ENCODE results near the gene MARK2. TPM values are rescaled to one million over a fixed set of nuclear protein-coding genes. Genes with fewer than 3 reads are reported as not detected.

Gene MARK2
- total and polyA plus RNA-seq, 4 donors: 12.2 to 32.5 (median 23.9) TPM

GRCh38 chr11:63838150-63838677 lies 696 bp upstream of the MARK2 start:
- Histone ChIP-seq H3K4me3 (ENCODE audit: low read depth, low read length) (peak overlapping the region; percentile 22), H3K36me3 (ENCODE audit: control insufficient read depth, insufficient read depth, low read length) (peaks cover 3% of the 10 kb centered on the region), H3K4me1 (ENCODE audit: control insufficient read depth, insufficient read depth, low read length) (peaks cover 36% of the 10 kb centered on the region), H3K27me3 (ENCODE audit: control insufficient read depth, insufficient read depth, low read length) (no peaks in the 10 kb centered on the region), H3K27ac (ENCODE audit: low read depth, low read length) (peak overlapping the region; percentile 49), H3K9me3 (ENCODE audit: control insufficient read depth, insufficient read depth, low read length) (no peaks in the 10 kb centered on the region)
- 40% methylated on average over 18 of the region's 18 CpGs for WGBS (ENCODE audit: insufficient coverage)
- no peak for DNase-seq (ENCODE audit: low read depth in 4 of 6, low spot score in 6 of 6)

GRCh38 chr11:63839508-63840355 lies 822 bp downstream of the MARK2 start:
- under 1% methylated on average over 39 of the region's 40 CpGs for WGBS (ENCODE audit: insufficient coverage)
- Histone ChIP-seq H3K27me3 (ENCODE audit: control insufficient read depth, insufficient read depth, low read length) (no peaks in the 10 kb centered on the region), H3K36me3 (ENCODE audit: control insufficient read depth, insufficient read depth, low read length) (peaks cover 8% of the 10 kb centered on the region), H3K27ac (ENCODE audit: low read depth, low read length) (peak overlapping the region; percentile 2), H3K4me3 (ENCODE audit: low read depth, low read length) (peak overlapping the region; percentile 80), H3K9me3 (ENCODE audit: control insufficient read depth, insufficient read depth, low read length) (no peaks in the 10 kb centered on the region), H3K4me1 (ENCODE audit: control insufficient read depth, insufficient read depth, low read length) (peaks cover 47% of the 10 kb centered on the region)
- DNase-seq (ENCODE audit: low read depth in 4 of 6, low spot score in 6 of 6): peak in 2 of 6 donors; percentile 47 to 54

- 2% methylated on average over 13 of the region's 13 CpGs for WGBS (ENCODE audit: insufficient coverage)
- no peaks in the 10 kb centered on the region for H3K27me3 ChIP-seq (ENCODE audit: control insufficient read depth, insufficient read depth, low read length)
- DNase-seq (ENCODE audit: low read depth in 4 of 6, low spot score in 6 of 6): peak in 1 of 6 donors; percentile 38
- H3K9me3 ChIP-seq (ENCODE audit: control insufficient read depth, insufficient read depth, low read length): no peaks in the 10 kb centered on the region
- peaks cover 50% of the 10 kb centered on the region for H3K4me1 ChIP-seq (ENCODE audit: control insufficient read depth, insufficient read depth, low read length)
- peak overlapping the region; percentile 80 for H3K4me3 ChIP-seq (ENCODE audit: low read depth, low read length)
- H3K27ac ChIP-seq (ENCODE audit: low read depth, low read length): peak overlapping the region; percentile 67
- H3K36me3 ChIP-seq (ENCODE audit: control insufficient read depth, insufficient read depth, low read length): peaks cover 8% of the 10 kb centered on the region
Measured at GRCh38 chr11:63840356-63841060, 1.6 kb downstream of the MARK2 start.

GRCh38 chr11:63841554-63841953 lies 2.6 kb downstream of the MARK2 start:
- Histone ChIP-seq H3K4me3 (ENCODE audit: low read depth, low read length) (peak overlapping the region; percentile 80), H3K27ac (ENCODE audit: low read depth, low read length) (peak overlapping the region; percentile 67), H3K27me3 (ENCODE audit: control insufficient read depth, insufficient read depth, low read length) (no peaks in the 10 kb centered on the region), H3K36me3 (ENCODE audit: control insufficient read depth, insufficient read depth, low read length) (peaks cover 14% of the 10 kb centered on the region), H3K4me1 (ENCODE audit: control insufficient read depth, insufficient read depth, low read length) (peaks cover 52% of the 10 kb centered on the region), H3K9me3 (ENCODE audit: control insufficient read depth, insufficient read depth, low read length) (no peaks in the 10 kb centered on the region)
- 17% methylated on average over 2 of the region's 3 CpGs for WGBS (ENCODE audit: insufficient coverage)
- DNase-seq (ENCODE audit: low read depth in 4 of 6, low spot score in 6 of 6): peak in 2 of 6 donors; percentile 70 to 75

GRCh38 chr11:63843041-63843440 lies 4.1 kb downstream of the MARK2 start:
- Histone ChIP-seq H3K27ac (ENCODE audit: low read depth, low read length) (peak overlapping the region; percentile 58), H3K36me3 (ENCODE audit: control insufficient read depth, insufficient read depth, low read length) (peaks cover 14% of the 10 kb centered on the region), H3K9me3 (ENCODE audit: control insufficient read depth, insufficient read depth, low read length) (no peaks in the 10 kb centered on the region), H3K4me3 (ENCODE audit: low read depth, low read length) (no peak overlapping the region), H3K27me3 (ENCODE audit: control insufficient read depth, insufficient read depth, low read length) (no peaks in the 10 kb centered on the region), H3K4me1 (ENCODE audit: control insufficient read depth, insufficient read depth, low read length) (peaks cover 57% of the 10 kb centered on the region)
- peak in 1 of 6 donors; percentile 38 for DNase-seq (ENCODE audit: low read depth in 4 of 6, low spot score in 6 of 6)
- 20% methylated on average over 1 of the region's 1 CpG for WGBS (ENCODE audit: insufficient coverage)

GRCh38 chr11:63844836-63845235 lies 5.9 kb downstream of the MARK2 start:
- no CpG with 5 or more reads among the region's 4 CpGs for WGBS (ENCODE audit: insufficient coverage)
- H3K36me3 ChIP-seq (ENCODE audit: control insufficient read depth, insufficient read depth, low read length): peaks cover 17% of the 10 kb centered on the region
- H3K9me3 ChIP-seq (ENCODE audit: control insufficient read depth, insufficient read depth, low read length): no peaks in the 10 kb centered on the region
- DNase-seq (ENCODE audit: low read depth in 4 of 6, low spot score in 6 of 6): no peak
- H3K4me1 ChIP-seq (ENCODE audit: control insufficient read depth, insufficient read depth, low read length): peaks cover 50% of the 10 kb centered on the region
- H3K27ac ChIP-seq (ENCODE audit: low read depth, low read length): no peak overlapping the region
- H3K4me3 ChIP-seq (ENCODE audit: low read depth, low read length): no peak overlapping the region
- H3K27me3 ChIP-seq (ENCODE audit: control insufficient read depth, insufficient read depth, low read length): no peaks in the 10 kb centered on the region

GRCh38 chr11:63845303-63845702 lies 6.4 kb downstream of the MARK2 start:
- Histone ChIP-seq H3K9me3 (ENCODE audit: control insufficient read depth, insufficient read depth, low read length) (no peaks in the 10 kb centered on the region), H3K4me1 (ENCODE audit: control insufficient read depth, insufficient read depth, low read length) (peaks cover 47% of the 10 kb centered on the region), H3K27me3 (ENCODE audit: control insufficient read depth, insufficient read depth, low read length) (no peaks in the 10 kb centered on the region), H3K27ac (ENCODE audit: low read depth, low read length) (no peak overlapping the region), H3K36me3 (ENCODE audit: control insufficient read depth, insufficient read depth, low read length) (peaks cover 17% of the 10 kb centered on the region), H3K4me3 (ENCODE audit: low read depth, low read length) (no peak overlapping the region)
- DNase-seq (ENCODE audit: low read depth in 4 of 6, low spot score in 6 of 6): no peak
- WGBS (ENCODE audit: insufficient coverage): 88% methylated on average over 1 of the region's 2 CpGs

- no peak for DNase-seq (ENCODE audit: low read depth in 4 of 6, low spot score in 6 of 6)
- no peaks in the 10 kb centered on the region for H3K27me3 ChIP-seq (ENCODE audit: control insufficient read depth, insufficient read depth, low read length)
- H3K9me3 ChIP-seq (ENCODE audit: control insufficient read depth, insufficient read depth, low read length): no peaks in the 10 kb centered on the region
- H3K36me3 ChIP-seq (ENCODE audit: control insufficient read depth, insufficient read depth, low read length): peaks cover 17% of the 10 kb centered on the region
- no peak overlapping the region for H3K27ac ChIP-seq (ENCODE audit: low read depth, low read length)
- H3K4me3 ChIP-seq (ENCODE audit: low read depth, low read length): no peak overlapping the region
- peaks cover 44% of the 10 kb centered on the region for H3K4me1 ChIP-seq (ENCODE audit: control insufficient read depth, insufficient read depth, low read length)
- WGBS (ENCODE audit: insufficient coverage): 92% methylated on average over 6 of the region's 7 CpGs
Measured at GRCh38 chr11:63845911-63846310, 7.0 kb downstream of the MARK2 start.

- Histone ChIP-seq H3K4me3 (ENCODE audit: low read depth, low read length) (no peak overlapping the region), H3K4me1 (ENCODE audit: control insufficient read depth, insufficient read depth, low read length) (peaks cover 39% of the 10 kb centered on the region), H3K27me3 (ENCODE audit: control insufficient read depth, insufficient read depth, low read length) (no peaks in the 10 kb centered on the region), H3K27ac (ENCODE audit: low read depth, low read length) (no peak overlapping the region), H3K9me3 (ENCODE audit: control insufficient read depth, insufficient read depth, low read length) (no peaks in the 10 kb centered on the region), H3K36me3 (ENCODE audit: control insufficient read depth, insufficient read depth, low read length) (peaks cover 17% of the 10 kb centered on the region)
- 100% methylated on average over 1 of the region's 6 CpGs for WGBS (ENCODE audit: insufficient coverage)
- DNase-seq (ENCODE audit: low read depth in 4 of 6, low spot score in 6 of 6): no peak
Measured at GRCh38 chr11:63846897-63847296, 8.0 kb downstream of the MARK2 start.
